GM19455 (cell line): Measurements from ENCODE around the gene ITPRID2.
"Not testable (repeated sequence)": the region's sequence is repeated elsewhere in the genome, so short reads cannot be mapped to it uniquely, and the experiment has no call there.

ENCODE experiments used
- ATAC-seq: cut with Tn5 transposase; IDR thresholded peaks from one replicate; pipeline ENCODE4 v1.9.1; 2021; ENCODE audit not compliant: unreplicated experiment

ITPRID2 gene

GRCh38 chr2:181958726-181959125 is 67.2 kb downstream of the ITPRID2 start:
- no peak for ATAC-seq

- no peak for ATAC-seq
Observed at GRCh38 chr2:181959508-181959907, 68.0 kb downstream of the ITPRID2 start.

- ATAC-seq = not testable (repeated sequence)
Observed at GRCh38 chr2:181961167-181961566, 69.6 kb downstream of the ITPRID2 start.

- no peak for ATAC-seq
Observed at GRCh38 chr2:181962142-181962541, 70.6 kb downstream of the ITPRID2 start.

- ATAC-seq = no peak
Observed at GRCh38 chr2:181970160-181970794, 78.7 kb downstream of the ITPRID2 start.

- no peak for ATAC-seq
Observed at GRCh38 chr2:181971032-181971431, 79.5 kb downstream of the ITPRID2 start.

GRCh38 chr2:181972431-181973170 is 81.1 kb downstream of the ITPRID2 start:
- ATAC-seq = no peak

GRCh38 chr2:181973171-181973783 is 81.7 kb downstream of the ITPRID2 start:
- ATAC-seq = no peak

- ATAC-seq = no peak
Observed at GRCh38 chr2:181977661-181978350, 86.3 kb downstream of the ITPRID2 start.

- no peak for ATAC-seq
Observed at GRCh38 chr2:181978351-181979150, 87.0 kb downstream of the ITPRID2 start.
